ENCODE data around the gene CEP72. TPM values are rescaled to one million over a fixed set of nuclear protein-coding genes. Genes with fewer than 3 reads are reported as not detected.

The CEP72 gene
- total RNA-seq, 1 donor, result 3.3 TPM

GRCh38 chr5:634191-634590 lies 22.1 kb downstream of the CEP72 start:
- H3K79me2 ChIP-seq (ENCODE audit: insufficient read depth, low read length), result no peaks in the 10 kb centered on the region
- no peaks in the 10 kb centered on the region for H4K20me1 ChIP-seq (ENCODE audit: insufficient read depth, low read length)
- DNase-seq (ENCODE audit: insufficient read length, low spot score, missing footprints), result no peak
- no peak overlapping the region for H3K4me2 ChIP-seq (ENCODE audit: insufficient read depth, low read length)
- no peak for TF ChIP-seq CTCF (IDR thresholded peaks at IDR 0.05; ENCODE audit: extremely low read depth, low read depth, low read length)
- no peak overlapping the region for H2AFZ ChIP-seq (ENCODE audit: low read length)
- H3K4me1 ChIP-seq (ENCODE audit: insufficient read depth, low read length), result no peaks in the 10 kb centered on the region
- H3K36me3 ChIP-seq (ENCODE audit: insufficient read depth, low read length), result peaks cover 17% of the 10 kb centered on the region
- no peak overlapping the region for H3K4me3 ChIP-seq (ENCODE audit: insufficient read depth, low read length)
- no peaks in the 10 kb centered on the region for H3K9me3 ChIP-seq (ENCODE audit: low read depth, low read length)
- H3K27ac ChIP-seq (ENCODE audit: low read depth, low read length), result no peak overlapping the region
- H3K27me3 ChIP-seq (ENCODE audit: insufficient read depth, low read length), result no peaks in the 10 kb centered on the region

DNA sequence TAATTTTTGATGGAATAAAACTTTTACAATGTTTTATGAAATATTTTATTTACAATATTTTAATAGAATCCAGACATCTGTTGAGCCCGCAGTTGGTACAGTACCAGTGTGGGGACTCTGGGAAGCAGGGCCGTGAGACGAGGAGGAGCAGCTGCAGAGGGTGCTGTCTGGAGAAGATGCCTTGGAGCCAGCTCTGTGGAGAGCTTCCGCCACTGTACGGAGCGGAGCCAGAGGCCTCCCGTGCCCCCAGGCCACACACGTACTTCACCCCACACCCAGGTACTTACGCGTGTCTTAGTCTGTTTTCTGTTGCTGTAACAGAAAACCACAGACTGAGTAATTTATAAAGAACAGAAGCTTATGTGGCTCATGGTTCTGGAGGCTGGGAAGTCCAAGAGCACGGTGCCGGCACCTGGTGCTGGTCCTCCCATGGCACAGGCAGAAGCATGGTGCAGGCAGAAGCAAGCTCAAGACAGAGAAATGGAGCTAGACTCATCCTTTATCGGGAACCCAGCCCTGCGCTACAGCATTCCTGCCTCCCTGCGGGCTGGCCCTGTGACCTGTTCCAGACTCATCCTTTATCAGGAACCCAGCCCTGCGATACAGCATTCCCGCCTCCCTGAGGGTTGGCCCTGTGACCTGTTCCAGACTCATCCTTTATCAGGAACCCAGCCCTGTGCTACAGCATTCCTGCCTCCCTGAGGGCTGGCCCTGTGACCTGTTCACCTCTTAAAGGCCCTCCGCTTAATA lies 23.3 kb downstream of the CEP72 start:
- Histone ChIP-seq H3K27ac (ENCODE audit: low read depth, low read length) (no peak overlapping the region), H3K27me3 (ENCODE audit: insufficient read depth, low read length) (no peaks in the 10 kb centered on the region), H2AFZ (ENCODE audit: low read length) (no peak overlapping the region), H4K20me1 (ENCODE audit: insufficient read depth, low read length) (no peaks in the 10 kb centered on the region), H3K79me2 (ENCODE audit: insufficient read depth, low read length) (no peaks in the 10 kb centered on the region), H3K9me3 (ENCODE audit: low read depth, low read length) (no peaks in the 10 kb centered on the region), H3K4me1 (ENCODE audit: insufficient read depth, low read length) (no peaks in the 10 kb centered on the region), H3K4me3 (ENCODE audit: insufficient read depth, low read length) (no peak overlapping the region), H3K4me2 (ENCODE audit: insufficient read depth, low read length) (no peak overlapping the region), H3K36me3 (ENCODE audit: insufficient read depth, low read length) (peaks cover 17% of the 10 kb centered on the region)
- no peak for DNase-seq (ENCODE audit: insufficient read length, low spot score, missing footprints)
- no peak for TF ChIP-seq CTCF (IDR thresholded peaks at IDR 0.05; ENCODE audit: extremely low read depth, low read depth, low read length)

GRCh38 chr5:636951-637350 lies 24.8 kb downstream of the CEP72 start:
- H3K36me3 ChIP-seq (ENCODE audit: insufficient read depth, low read length), result peaks cover 20% of the 10 kb centered on the region
- no peak overlapping the region for H2AFZ ChIP-seq (ENCODE audit: low read length)
- H3K4me1 ChIP-seq (ENCODE audit: insufficient read depth, low read length), result no peaks in the 10 kb centered on the region
- H3K79me2 ChIP-seq (ENCODE audit: insufficient read depth, low read length), result no peaks in the 10 kb centered on the region
- no peaks in the 10 kb centered on the region for H3K27me3 ChIP-seq (ENCODE audit: insufficient read depth, low read length)
- DNase-seq (ENCODE audit: insufficient read length, low spot score, missing footprints), result no peak
- H3K9me3 ChIP-seq (ENCODE audit: low read depth, low read length), result no peaks in the 10 kb centered on the region
- no peak overlapping the region for H3K4me3 ChIP-seq (ENCODE audit: insufficient read depth, low read length)
- TF ChIP-seq CTCF (IDR thresholded peaks at IDR 0.05; ENCODE audit: extremely low read depth, low read depth, low read length), result no peak
- H3K4me2 ChIP-seq (ENCODE audit: insufficient read depth, low read length), result no peak overlapping the region
- H3K27ac ChIP-seq (ENCODE audit: low read depth, low read length), result no peak overlapping the region
- no peaks in the 10 kb centered on the region for H4K20me1 ChIP-seq (ENCODE audit: insufficient read depth, low read length)

GRCh38 chr5:637581-638450 lies 25.7 kb downstream of the CEP72 start:
- H3K4me3 ChIP-seq (ENCODE audit: insufficient read depth, low read length), result no peak overlapping the region
- no peaks in the 10 kb centered on the region for H3K9me3 ChIP-seq (ENCODE audit: low read depth, low read length)
- no peak overlapping the region for H3K27ac ChIP-seq (ENCODE audit: low read depth, low read length)
- H3K4me1 ChIP-seq (ENCODE audit: insufficient read depth, low read length), result no peaks in the 10 kb centered on the region
- H2AFZ ChIP-seq (ENCODE audit: low read length), result no peak overlapping the region
- no peak overlapping the region for H3K4me2 ChIP-seq (ENCODE audit: insufficient read depth, low read length)
- peaks cover 20% of the 10 kb centered on the region for H3K36me3 ChIP-seq (ENCODE audit: insufficient read depth, low read length)
- no peaks in the 10 kb centered on the region for H3K79me2 ChIP-seq (ENCODE audit: insufficient read depth, low read length)
- no peak for DNase-seq (ENCODE audit: insufficient read length, low spot score, missing footprints)
- no peaks in the 10 kb centered on the region for H4K20me1 ChIP-seq (ENCODE audit: insufficient read depth, low read length)
- H3K27me3 ChIP-seq (ENCODE audit: insufficient read depth, low read length), result no peaks in the 10 kb centered on the region
- TF ChIP-seq CTCF (IDR thresholded peaks at IDR 0.05; ENCODE audit: extremely low read depth, low read depth, low read length), result no peak

All from osteoblast (primary cell).